Activated CD8-positive, alpha-beta memory T cell treated with anti-CD3 and anti-CD28 coated beads, Interleukin-2, amount 10 ng/mL, durations not matched to agents 7 days and 5 days (primary cell): ENCODE measurements around the gene ZNF462. TPM values are rescaled to one million over a fixed set of nuclear protein-coding genes. Genes with fewer than 3 reads are reported as not detected.

Source experiments
- ATAC-seq: fragments of 150-1000 bp; cut with Tn5 transposase; one replicate; pipeline ENCODE4 v1.10.0; 2021; ENCODE audit warnings: moderate library complexity
- CTCF ChIA-PET: fragments of 350-600 bp; sonication (Branson Sonifier 250); formaldehyde crosslinking; loops from one replicate; lab custom pipeline; 2021; ENCODE audit warnings: antibody characterized with exemption; lab: Charles Lee
- DNase-seq: peaks from one replicate; pipeline ENCODE4 v3.0.0-alpha.2; 2020
- H3K27ac Mint-ChIP-seq: one replicate; pipeline ENCODE4 v1.8.0; 2021; ENCODE audit warnings: mild to moderate bottlenecking, mixed read lengths
- H3K27me3 Mint-ChIP-seq: one replicate; pipeline ENCODE4 v1.8.0; 2021; ENCODE audit warnings: mixed read lengths
- H3K36me3 Mint-ChIP-seq: one replicate; pipeline ENCODE4 v1.8.0; 2021; ENCODE audit warnings: mild to moderate bottlenecking, mixed read lengths
- H3K4me1 Mint-ChIP-seq: one replicate; pipeline ENCODE4 v1.8.0; 2021; ENCODE audit warnings: mixed read lengths
- H3K4me3 Mint-ChIP-seq: one replicate; pipeline ENCODE4 v1.8.0; 2021; ENCODE audit warnings: mild to moderate bottlenecking, moderate library complexity, mixed read lengths
- H3K9me3 Mint-ChIP-seq: one replicate; pipeline ENCODE4 v1.8.0; 2022; ENCODE audit warnings: low read depth, mixed read lengths
- total RNA-seq, 2 experiments: library from RNA; stranded (reverse); gene quantifications; one replicate each; pipeline ENCODE4 v1.2.3, GENCODE V29; 2021

Gene ZNF462
- total RNA-seq, 2 experiments from 2014 or later, result 0.18 to 0.26 TPM

GRCh38 chr9:106956971-106957370 lies 94.0 kb downstream of the ZNF462 start:
- Mint-ChIP-seq H3K9me3 (peaks cover 3% of the 10 kb centered on the region), H3K27me3 (no peaks in the 10 kb centered on the region), H3K36me3 (no peaks in the 10 kb centered on the region), H3K4me3 (no peak overlapping the region), H3K4me1 (no peaks in the 10 kb centered on the region), H3K27ac (no peak overlapping the region)
- DNase-seq (no peak), ATAC-seq (no peak)
- CTCF ChIA-PET, result no interaction called here

- no peak for ATAC-seq
- H3K4me3 Mint-ChIP-seq, result no peak overlapping the region
- CTCF ChIA-PET, result no interaction called here
- H3K9me3 Mint-ChIP-seq, result peaks cover 3% of the 10 kb centered on the region
- no peak overlapping the region for H3K27ac Mint-ChIP-seq
- H3K4me1 Mint-ChIP-seq, result no peaks in the 10 kb centered on the region
- no peaks in the 10 kb centered on the region for H3K36me3 Mint-ChIP-seq
- no peak for DNase-seq
- H3K27me3 Mint-ChIP-seq, result no peaks in the 10 kb centered on the region
Measured at GRCh38 chr9:106958955-106959657, 96.1 kb downstream of the ZNF462 start.

GRCh38 chr9:106960258-106960657 lies 97.3 kb downstream of the ZNF462 start:
- CTCF ChIA-PET, result no interaction called here
- DNase-seq (no peak), ATAC-seq (no peak)
- no peaks in the 10 kb centered on the region for H3K36me3 Mint-ChIP-seq
- H3K4me3 Mint-ChIP-seq, result no peak overlapping the region
- H3K4me1 Mint-ChIP-seq, result peaks cover 1% of the 10 kb centered on the region
- H3K27ac Mint-ChIP-seq, result no peak overlapping the region
- H3K27me3 Mint-ChIP-seq, result no peaks in the 10 kb centered on the region
- peaks cover 3% of the 10 kb centered on the region for H3K9me3 Mint-ChIP-seq

DNA sequence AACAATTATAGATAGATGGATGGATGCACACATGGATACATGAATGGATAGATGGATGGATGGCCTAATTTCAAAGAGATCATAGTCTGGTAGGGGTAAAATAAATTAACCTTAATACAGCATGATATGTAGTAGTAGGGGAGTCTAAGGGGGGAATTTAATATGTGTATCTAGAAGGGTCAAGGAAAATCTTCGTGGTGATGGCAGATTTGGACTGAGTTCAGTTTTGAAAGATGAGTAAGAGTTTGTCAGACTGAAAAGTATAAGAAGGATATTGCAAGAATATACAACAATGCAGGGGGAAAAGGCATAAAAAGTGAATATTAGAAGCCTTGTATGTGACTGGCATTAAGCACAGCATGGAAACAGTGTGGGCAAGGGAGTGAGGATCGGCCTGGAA lies 98.7 kb downstream of the ZNF462 start:
- Mint-ChIP-seq H3K27me3 (no peaks in the 10 kb centered on the region), H3K9me3 (peaks cover 3% of the 10 kb centered on the region), H3K4me3 (no peak overlapping the region), H3K27ac (no peak overlapping the region), H3K4me1 (peaks cover 1% of the 10 kb centered on the region), H3K36me3 (no peaks in the 10 kb centered on the region)
- DNase-seq, result no peak
- no peak for ATAC-seq
- CTCF ChIA-PET, result no interaction called here

DNA sequence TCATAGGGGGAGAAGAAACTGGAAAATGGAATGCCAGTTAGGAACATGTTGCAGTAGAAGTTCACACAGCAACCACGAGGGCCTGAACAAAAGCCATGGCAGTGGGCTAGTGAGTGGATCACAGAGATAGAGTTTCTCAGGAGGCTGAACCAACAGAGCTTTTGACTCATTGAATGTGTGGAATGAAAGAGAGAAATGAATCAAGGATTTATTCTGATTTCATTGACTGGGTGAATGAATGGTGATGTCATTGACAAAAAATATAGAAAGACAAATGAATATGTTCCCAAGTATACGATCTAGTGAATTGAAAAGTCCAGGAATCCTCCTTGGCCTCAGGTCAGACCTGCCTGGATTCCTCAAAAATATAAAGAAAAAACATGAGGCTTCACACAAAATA lies 99.2 kb downstream of the ZNF462 start:
- no peaks in the 10 kb centered on the region for H3K36me3 Mint-ChIP-seq
- DNase-seq (no peak), ATAC-seq (no peak)
- no peak overlapping the region for H3K4me3 Mint-ChIP-seq
- peaks cover 1% of the 10 kb centered on the region for H3K4me1 Mint-ChIP-seq
- no peak overlapping the region for H3K27ac Mint-ChIP-seq
- H3K9me3 Mint-ChIP-seq, result peaks cover 3% of the 10 kb centered on the region
- CTCF ChIA-PET, result interaction anchor here (1.0 kb wide), 1 partner anchor 1126 kb away, joined by 3 read pairs; no protein-coding TSS in a partner anchor
- H3K27me3 Mint-ChIP-seq, result no peaks in the 10 kb centered on the region

DNA sequence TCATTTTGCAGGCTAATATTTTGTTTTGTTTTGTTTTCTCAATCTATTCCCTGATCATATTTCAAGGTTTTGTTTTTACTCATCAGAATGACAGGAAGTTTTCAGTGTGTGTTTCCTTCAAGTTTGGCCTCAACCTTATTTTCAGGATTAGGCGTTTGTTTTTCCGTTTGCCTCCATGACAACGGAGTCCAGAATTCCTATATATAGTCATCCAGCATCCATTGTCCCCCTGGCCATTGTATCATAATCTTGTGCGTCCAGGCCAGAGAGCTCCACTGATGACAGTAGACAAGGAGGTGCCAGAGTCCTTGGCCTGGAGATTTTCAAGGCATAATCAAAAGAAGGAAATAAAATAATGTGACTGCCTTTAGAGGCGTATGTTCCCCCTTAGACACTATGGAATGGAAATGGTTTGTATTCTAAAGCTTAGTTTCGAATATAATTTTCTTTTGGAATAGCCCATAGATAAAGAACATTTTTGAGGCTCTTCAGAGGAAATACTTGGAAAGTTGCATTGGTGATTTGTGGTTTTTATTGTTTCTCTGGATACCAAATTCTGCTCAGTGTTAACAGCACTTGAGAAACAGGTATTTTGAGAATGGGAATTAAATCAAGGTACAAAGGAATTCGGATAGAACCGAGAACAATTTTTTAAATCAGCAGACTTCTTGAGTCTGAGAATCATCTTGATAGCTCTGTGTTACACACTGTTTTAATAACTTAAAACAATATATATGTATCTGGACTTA lies 99.8 kb downstream of the ZNF462 start:
- ATAC-seq, result no peak
- CTCF ChIA-PET, result interaction anchor here (1.0 kb wide), 1 partner anchor 1127 kb away, joined by 3 read pairs; no protein-coding TSS in a partner anchor

DNA sequence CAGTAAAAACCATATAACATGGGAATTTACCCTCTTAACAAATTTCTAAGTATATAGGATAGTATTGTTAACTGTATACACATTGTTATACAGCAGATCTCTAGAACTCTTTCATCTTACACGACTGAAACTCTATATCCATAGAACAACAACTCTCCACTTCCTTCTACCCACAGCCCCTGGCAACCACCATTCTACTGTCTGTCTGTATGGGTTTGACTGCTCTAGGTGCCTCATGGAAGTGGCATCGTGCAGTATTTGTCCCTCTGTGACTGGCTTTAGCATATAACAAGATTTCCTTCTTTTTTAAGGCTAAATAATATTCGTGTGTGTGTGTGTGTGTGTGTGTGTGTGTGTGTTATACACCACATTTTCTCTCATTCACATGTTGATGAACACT lies 100.7 kb downstream of the ZNF462 start:
- peaks cover 1% of the 10 kb centered on the region for H3K4me1 Mint-ChIP-seq
- peaks cover 3% of the 10 kb centered on the region for H3K9me3 Mint-ChIP-seq
- H3K27me3 Mint-ChIP-seq, result no peaks in the 10 kb centered on the region
- no peaks in the 10 kb centered on the region for H3K36me3 Mint-ChIP-seq
- H3K27ac Mint-ChIP-seq, result no peak overlapping the region
- no peak overlapping the region for H3K4me3 Mint-ChIP-seq
- DNase-seq (no peak), ATAC-seq (no peak)
- CTCF ChIA-PET, result no interaction called here

More for the DNA sequence above, 99.8 kb downstream of the ZNF462 start:
- Mint-ChIP-seq H3K36me3 (no peaks in the 10 kb centered on the region), H3K27me3 (no peaks in the 10 kb centered on the region), H3K27ac (no peak overlapping the region), H3K9me3 (peaks cover 3% of the 10 kb centered on the region), H3K4me1 (peaks cover 1% of the 10 kb centered on the region), H3K4me3 (no peak overlapping the region)
- DNase-seq, result no peak

- H3K36me3 Mint-ChIP-seq, result no peaks in the 10 kb centered on the region
- CTCF ChIA-PET, result no interaction called here
- ATAC-seq (no peak), DNase-seq (no peak)
- no peak overlapping the region for H3K4me3 Mint-ChIP-seq
- H3K4me1 Mint-ChIP-seq, result peaks cover 1% of the 10 kb centered on the region
- no peaks in the 10 kb centered on the region for H3K27me3 Mint-ChIP-seq
- no peak overlapping the region for H3K27ac Mint-ChIP-seq
- peaks cover 3% of the 10 kb centered on the region for H3K9me3 Mint-ChIP-seq
Measured at GRCh38 chr9:106964329-106964728, 101.4 kb downstream of the ZNF462 start.

DNA sequence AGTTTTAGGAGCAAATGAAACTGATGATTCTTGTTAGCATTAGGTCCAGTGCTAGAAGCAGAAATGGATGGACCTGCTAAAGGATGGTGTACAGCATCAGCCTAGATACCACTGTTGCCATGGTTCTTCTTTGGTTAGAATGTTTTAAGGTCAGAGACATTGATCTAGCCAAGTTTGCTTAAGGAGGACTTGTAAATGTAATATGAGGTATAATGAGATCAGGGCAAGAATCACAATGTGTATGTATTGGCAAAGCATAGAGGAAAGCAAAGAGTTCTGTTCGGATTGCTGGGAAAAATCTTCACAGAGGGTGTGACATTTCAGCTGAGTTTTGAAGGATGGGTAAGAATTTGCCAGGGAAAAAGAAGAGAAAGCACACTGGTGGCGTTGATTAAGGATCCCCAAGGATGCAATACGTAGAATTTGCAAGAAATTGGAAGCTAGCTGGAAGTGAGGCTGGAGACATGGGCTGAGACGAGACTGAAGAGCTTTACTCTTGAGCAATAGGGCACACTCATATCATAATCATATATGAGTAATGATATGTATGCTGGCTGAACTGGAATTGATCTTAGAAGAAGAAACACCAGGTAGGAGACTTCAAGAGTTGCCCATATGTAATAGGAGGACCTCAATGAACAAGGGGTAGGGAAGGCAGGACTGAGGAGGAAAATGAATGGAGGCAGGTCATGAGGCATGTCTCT lies 102.0 kb downstream of the ZNF462 start:
- Mint-ChIP-seq H3K4me1 (peaks cover 1% of the 10 kb centered on the region), H3K27ac (no peak overlapping the region)
- CTCF ChIA-PET, result no interaction called here

GRCh38 chr9:106966481-106966880 lies 103.5 kb downstream of the ZNF462 start:
- no peak for DNase-seq
- Mint-ChIP-seq H3K27me3 (no peaks in the 10 kb centered on the region), H3K4me3 (no peak overlapping the region), H3K36me3 (no peaks in the 10 kb centered on the region), H3K27ac (no peak overlapping the region), H3K4me1 (peaks cover 1% of the 10 kb centered on the region), H3K9me3 (peaks cover 3% of the 10 kb centered on the region)
- CTCF ChIA-PET, result no interaction called here
- ATAC-seq, result no peak

More for the DNA sequence above, 102.0 kb downstream of the ZNF462 start:
- Mint-ChIP-seq H3K9me3 (peaks cover 3% of the 10 kb centered on the region), H3K36me3 (no peaks in the 10 kb centered on the region), H3K4me3 (no peak overlapping the region), H3K27me3 (no peaks in the 10 kb centered on the region)
- no peak for ATAC-seq
- no peak for DNase-seq

- Mint-ChIP-seq H3K27me3 (no peaks in the 10 kb centered on the region), H3K4me1 (no peaks in the 10 kb centered on the region), H3K27ac (no peak overlapping the region), H3K36me3 (no peaks in the 10 kb centered on the region), H3K4me3 (no peak overlapping the region), H3K9me3 (no peaks in the 10 kb centered on the region)
- ATAC-seq (no peak), DNase-seq (no peak)
- CTCF ChIA-PET, result no interaction called here
Measured at GRCh38 chr9:106969696-106970095, 106.7 kb downstream of the ZNF462 start.

DNA sequence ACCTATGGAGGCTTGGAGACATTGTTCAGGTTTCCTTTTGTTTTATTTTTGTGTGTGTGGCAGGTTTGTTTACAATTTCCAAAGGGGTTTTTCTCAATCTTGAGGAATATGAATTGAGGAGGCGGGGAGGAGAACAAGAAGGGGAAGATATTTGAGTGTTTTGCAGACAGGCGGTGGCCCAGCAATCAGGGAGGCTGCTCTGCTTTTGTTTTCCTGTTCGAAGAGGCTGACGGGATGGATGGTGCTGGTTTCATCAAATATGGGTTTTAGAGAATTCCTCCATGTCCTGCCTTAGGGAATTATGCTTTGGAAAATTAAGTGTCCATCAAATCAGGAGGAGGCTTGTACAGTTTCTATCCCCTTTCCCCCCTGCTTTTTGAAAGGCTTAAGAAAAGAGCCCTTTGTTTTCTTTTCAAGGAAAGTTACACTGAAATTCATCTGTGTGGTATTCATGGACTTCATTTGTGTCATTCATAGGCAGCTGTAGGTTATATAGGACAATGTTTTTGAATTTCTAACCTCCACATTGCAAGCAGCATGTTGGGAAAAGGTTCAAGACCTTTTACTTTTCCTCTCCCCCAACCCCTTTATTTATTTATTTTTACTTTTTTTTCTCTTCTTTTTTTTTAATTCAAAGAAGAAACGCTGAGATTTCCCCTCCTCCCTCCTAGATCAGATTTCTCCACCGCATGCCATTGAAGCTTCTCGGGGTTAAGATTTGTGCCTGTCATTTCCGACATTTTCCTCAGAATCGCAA lies 107.4 kb downstream of the ZNF462 start:
- CTCF ChIA-PET, result no interaction called here
- H3K27me3 Mint-ChIP-seq, result no peaks in the 10 kb centered on the region
- H3K27ac Mint-ChIP-seq, result no peak overlapping the region

GRCh38 chr9:106970976-106971457 lies 108.1 kb downstream of the ZNF462 start:
- Mint-ChIP-seq H3K9me3 (no peaks in the 10 kb centered on the region), H3K4me3 (no peak overlapping the region)
- no peak for ATAC-seq

More for the DNA sequence above, 107.4 kb downstream of the ZNF462 start:
- H3K4me3 Mint-ChIP-seq, result no peak overlapping the region
- no peaks in the 10 kb centered on the region for H3K36me3 Mint-ChIP-seq
- no peaks in the 10 kb centered on the region for H3K4me1 Mint-ChIP-seq
- no peaks in the 10 kb centered on the region for H3K9me3 Mint-ChIP-seq
- DNase-seq (no peak), ATAC-seq (no peak)

More at GRCh38 chr9:106970976-106971457, 108.1 kb downstream of the ZNF462 start:
- H3K27me3 Mint-ChIP-seq, result no peaks in the 10 kb centered on the region
- CTCF ChIA-PET, result no interaction called here
- H3K4me1 Mint-ChIP-seq, result no peaks in the 10 kb centered on the region
- no peak for DNase-seq
- no peak overlapping the region for H3K27ac Mint-ChIP-seq
- H3K36me3 Mint-ChIP-seq, result no peaks in the 10 kb centered on the region
